ENCODE data around the gene FHL1.

DNA sequence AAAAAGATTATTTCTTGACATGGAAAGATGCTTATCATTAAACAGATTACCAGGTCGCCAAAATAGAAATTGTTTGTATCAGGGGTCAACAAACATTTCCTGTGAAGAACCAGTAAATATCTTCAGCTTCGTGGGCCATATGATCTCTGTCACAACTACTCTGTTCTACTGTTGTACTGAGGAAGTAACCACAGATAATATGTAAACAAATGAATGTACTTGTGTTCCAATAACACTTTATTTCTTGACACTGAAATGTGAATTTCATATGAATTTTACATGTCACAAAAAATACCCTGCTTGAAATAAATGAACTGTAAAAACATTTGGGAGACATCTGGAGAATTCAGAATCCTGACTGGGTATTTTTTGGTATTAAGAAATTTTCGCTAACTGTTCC lies 4.7 kb upstream of the FHL1 start:
- TF ChIP-seq, protein P1, sequence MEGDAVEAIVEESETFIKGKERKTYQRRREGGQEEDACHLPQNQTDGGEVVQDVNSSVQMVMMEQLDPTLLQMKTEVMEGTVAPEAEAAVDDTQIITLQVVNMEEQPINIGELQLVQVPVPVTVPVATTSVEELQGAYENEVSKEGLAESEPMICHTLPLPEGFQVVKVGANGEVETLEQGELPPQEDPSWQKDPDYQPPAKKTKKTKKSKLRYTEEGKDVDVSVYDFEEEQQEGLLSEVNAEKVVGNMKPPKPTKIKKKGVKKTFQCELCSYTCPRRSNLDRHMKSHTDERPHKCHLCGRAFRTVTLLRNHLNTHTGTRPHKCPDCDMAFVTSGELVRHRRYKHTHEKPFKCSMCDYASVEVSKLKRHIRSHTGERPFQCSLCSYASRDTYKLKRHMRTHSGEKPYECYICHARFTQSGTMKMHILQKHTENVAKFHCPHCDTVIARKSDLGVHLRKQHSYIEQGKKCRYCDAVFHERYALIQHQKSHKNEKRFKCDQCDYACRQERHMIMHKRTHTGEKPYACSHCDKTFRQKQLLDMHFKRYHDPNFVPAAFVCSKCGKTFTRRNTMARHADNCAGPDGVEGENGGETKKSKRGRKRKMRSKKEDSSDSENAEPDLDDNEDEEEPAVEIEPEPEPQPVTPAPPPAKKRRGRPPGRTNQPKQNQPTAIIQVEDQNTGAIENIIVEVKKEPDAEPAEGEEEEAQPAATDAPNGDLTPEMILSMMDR (IDR thresholded peaks at IDR 0.05), result no peak
- no peak for TF ChIP-seq EP300 (IDR thresholded peaks at IDR 0.05)

Measured in ovary (tissue), 3 donors.